HG02759 (cell line): ENCODE results near the gene ZNF775.
"Not testable (repeated sequence)": the region's sequence is repeated elsewhere in the genome, so short reads cannot be mapped to it uniquely, and the experiment has no call there.

Experiments
- ATAC-seq: cut with Tn5 transposase; IDR thresholded peaks from one replicate; pipeline ENCODE4 v1.9.1; 2021; ENCODE audit warnings: mild to moderate bottlenecking, moderate library complexity; ENCODE audit not compliant: unreplicated experiment

The ZNF775 gene

GRCh38 chr7:150380463-150380862, 1.3 kb downstream of the ZNF775 start:
- no peak for ATAC-seq

GRCh38 chr7:150381096-150381495, 2.0 kb downstream of the ZNF775 start:
- no peak for ATAC-seq

DNA sequence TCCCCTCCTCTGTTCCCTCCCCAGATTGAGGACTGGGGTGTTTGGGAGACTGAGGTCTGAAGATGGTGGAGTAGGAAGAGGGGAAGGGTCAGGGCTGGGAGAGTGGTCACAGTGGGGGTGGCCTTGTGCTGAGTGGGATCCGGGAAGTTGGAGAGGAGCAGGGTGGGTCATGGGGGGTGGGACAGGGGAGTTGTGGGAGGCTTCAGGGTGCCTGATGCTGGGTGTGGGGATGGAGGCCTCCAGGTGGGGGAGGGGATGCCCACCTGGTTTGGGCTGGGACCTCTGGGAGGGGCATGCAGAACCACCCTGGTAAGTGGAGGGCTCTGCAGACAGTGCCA, 2.6 kb downstream of the ZNF775 start:
- no peak for ATAC-seq

DNA sequence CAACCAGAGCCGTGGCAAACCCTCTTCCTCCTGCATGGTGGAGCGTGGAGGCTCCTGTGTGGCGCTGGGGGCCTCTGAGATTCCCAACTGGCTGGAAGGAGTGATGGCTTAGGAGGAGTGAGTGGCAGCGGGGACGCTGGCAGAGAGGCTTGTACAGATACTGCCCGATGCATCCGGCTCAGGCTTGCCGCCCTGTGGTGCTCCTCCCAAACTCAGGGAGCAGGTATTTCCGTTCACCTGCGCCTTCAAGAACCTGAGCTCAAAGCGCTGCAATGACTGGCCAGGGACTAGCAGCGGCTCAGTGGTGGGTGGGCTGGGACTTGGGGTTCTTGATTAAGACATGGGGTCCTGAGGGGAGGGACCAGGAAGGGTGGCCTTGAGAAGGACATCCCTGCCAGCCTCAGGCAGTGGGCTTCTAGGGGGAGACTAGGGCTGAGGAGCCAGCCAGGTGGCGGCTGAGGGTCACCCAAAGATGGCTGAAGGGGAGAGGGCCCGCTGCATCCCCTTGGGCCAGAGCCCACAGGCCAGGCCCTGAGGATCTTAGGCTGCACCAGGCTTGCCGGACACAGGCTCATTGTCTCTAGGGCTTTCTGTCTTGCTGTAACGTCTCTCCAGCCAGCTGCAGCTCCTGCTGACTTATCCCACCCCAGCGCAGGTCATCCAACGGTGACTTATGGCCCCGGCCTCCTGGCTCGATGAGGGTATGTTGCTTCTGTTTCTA, 3.2 kb downstream of the ZNF775 start:
- ATAC-seq: no peak

GRCh38 chr7:150382844-150383225, 3.7 kb downstream of the ZNF775 start:
- ATAC-seq: no peak

- ATAC-seq: no peak
Observed at GRCh38 chr7:150383710-150384397, 4.7 kb downstream of the ZNF775 start.

GRCh38 chr7:150384406-150385301, 5.5 kb downstream of the ZNF775 start:
- no peak for ATAC-seq

DNA sequence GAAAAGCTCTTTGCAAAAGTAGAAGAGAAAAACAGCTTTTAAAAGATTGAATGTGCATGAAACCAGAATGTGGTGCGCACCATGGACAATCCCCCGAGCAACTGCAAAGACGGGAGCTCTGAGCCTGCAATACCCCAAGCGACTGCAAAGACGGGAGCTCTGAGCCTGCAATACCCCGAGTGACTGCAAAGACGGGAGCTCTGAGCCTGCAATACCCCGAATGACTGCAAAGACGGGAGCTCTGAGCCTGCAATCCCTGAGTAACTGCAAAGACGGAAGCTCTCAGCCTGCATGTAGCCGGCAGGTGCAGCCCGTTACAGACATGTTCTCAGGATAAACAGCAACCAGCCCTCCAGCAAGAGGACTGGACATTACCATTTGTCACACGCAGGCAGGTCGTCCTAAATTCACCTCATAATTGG, 6.2 kb downstream of the ZNF775 start:
- ATAC-seq: no peak

- not testable (repeated sequence) for ATAC-seq
Observed at GRCh38 chr7:150385884-150386283, 6.8 kb downstream of the ZNF775 start.

DNA sequence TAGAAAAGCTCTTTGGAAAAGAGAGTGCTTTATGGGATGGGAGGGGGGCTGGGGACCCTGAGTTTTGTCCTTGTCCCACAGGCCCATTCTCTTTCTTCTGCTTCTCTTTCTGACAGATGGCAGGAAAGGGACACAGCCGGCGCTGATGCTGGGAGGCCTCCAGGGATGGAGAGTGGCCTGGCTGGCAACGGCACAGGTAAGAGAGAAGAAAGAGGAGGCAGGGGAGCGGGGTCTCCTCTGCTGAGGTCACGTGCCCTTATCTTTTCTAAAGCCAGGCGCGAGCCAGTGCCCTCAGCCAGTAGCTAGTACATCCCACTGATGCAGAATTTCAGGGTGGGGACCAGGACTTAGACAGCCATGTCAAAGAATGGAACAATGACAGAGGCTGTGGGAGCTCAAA, 9.2 kb downstream of the ZNF775 start:
- no peak for ATAC-seq

- ATAC-seq: no peak
Observed at GRCh38 chr7:150388709-150389531, 9.8 kb downstream of the ZNF775 start.

DNA sequence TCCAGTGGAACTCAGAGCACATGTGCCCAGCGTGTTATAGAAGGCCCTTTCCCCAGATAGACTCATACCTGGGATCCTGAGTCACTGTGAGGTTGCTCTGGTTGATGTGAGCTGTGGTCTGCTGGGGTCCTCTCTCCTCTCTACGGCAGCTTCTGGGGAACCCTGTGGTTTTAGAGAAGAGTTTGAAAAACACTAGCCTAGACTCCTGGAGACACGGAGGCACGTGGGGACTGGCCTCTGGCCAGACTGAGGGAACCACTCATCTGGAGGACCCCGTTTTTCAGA, 10.3 kb downstream of the ZNF775 start:
- ATAC-seq: no peak

DNA sequence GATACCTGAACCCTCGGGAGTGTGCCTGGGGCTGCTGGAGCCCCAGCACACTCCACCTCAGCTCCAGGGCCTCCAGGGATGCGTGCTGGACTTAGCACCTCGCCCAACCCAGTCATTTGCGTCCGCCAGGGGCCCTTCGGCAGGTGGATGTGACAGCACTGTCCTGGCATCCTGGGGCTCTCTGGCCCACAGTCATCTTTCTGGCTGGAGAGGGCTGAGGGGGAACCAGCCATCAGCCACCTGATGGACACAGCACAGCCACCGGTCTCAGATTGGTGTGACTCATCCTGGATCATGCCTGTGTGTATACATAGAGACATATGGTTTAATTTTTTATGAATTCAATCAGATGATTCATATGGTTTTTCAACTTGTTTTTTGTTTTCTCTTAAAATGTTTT, 11.1 kb downstream of the ZNF775 start:
- ATAC-seq: no peak

DNA sequence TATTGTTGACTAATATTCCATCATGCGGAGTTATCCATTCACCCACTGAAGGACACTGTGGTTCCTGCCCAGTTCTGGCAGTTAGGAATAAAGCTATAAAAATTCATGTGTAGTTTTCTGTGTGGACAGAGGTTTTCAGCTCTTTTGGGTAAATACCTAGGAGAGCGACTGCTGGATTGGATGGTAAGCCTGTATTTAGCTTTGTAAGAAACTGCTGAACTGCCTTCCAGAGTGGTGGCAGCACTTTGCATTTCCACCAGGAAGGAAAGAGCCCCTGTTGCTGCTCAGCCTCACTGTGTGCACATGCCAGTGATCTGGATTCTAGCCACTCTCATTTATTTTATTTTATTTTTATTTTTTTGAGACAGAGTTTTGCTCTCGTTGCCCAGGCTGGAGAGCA, 14.2 kb downstream of the ZNF775 start:
- ATAC-seq: no peak

- ATAC-seq: no peak
Observed at GRCh38 chr7:150396426-150396825, 17.3 kb downstream of the ZNF775 start.

- no peak for ATAC-seq
Observed at GRCh38 chr7:150396851-150397260, 17.7 kb downstream of the ZNF775 start.

DNA sequence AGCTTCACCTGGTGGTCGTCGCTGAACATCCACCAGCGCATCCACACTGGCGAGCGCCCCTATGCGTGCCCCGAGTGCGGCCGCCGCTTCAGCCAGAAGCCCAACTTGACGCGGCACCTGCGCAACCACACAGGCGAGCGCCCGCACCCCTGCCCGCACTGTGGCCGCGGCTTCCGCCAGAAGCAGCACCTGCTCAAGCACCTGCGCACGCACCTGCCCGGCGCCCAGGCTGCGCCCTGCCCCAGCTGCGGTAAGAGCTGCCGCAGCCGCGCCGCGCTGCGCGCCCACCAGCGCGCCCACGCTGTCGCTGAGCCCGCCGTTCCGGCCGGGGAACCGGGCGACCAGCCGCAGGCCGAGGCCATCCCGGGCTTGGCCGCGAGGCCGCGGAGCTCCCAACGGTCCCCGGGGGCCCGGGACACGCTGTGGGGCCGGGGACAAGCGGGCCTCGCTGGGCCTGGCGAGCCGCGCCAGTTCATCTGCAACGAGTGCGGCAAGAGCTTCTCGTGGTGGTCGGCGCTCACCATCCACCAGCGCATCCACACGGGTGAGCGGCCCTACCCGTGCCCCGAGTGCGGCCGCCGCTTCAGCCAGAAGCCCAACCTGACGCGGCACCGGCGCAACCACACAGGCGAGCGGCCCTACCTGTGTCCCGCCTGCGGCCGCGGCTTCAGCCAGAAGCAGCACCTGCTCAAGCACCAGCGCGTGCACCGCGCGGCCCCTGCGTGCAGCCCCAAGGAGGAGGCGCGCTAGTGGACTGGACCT, 18.4 kb downstream of the ZNF775 start:
- no peak for ATAC-seq

GRCh38 chr7:150398108-150398964, 19.2 kb downstream of the ZNF775 start:
- ATAC-seq: no peak

DNA sequence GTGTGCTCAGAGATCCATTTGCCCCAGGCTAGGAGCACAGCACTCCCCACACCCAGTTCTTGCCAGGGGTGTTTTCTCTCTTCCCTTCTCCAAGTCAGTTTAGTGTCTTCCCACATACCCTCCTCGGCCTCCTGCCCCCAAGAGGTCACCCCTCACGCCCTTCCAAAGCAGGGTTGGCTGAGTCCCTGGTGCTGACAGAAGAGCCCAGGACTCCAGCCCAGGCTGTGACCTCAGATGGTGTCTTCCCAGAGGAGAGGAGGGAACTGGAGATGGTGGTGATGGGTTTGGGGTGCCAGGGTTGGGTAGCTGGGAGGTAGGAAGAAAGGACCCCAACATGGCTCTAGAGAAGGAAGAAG, 19.8 kb downstream of the ZNF775 start:
- ATAC-seq: no peak
